GM18499 (cell line): Measurements from ENCODE around the gene KLHL17.

Experiments used
- ATAC-seq: cut with Tn5 transposase; IDR thresholded peaks from one replicate; pipeline ENCODE4 v1.9.1; 2021; ENCODE audit warnings: moderate number of reproducible peaks; ENCODE audit not compliant: insufficient read depth, unreplicated experiment

KLHL17 gene

GRCh38 chr1:947958-948357 lies 12.4 kb upstream of the KLHL17 start:
- no peak for ATAC-seq

GRCh38 chr1:950268-950667 lies 10.1 kb upstream of the KLHL17 start:
- ATAC-seq, result no peak

- ATAC-seq, result no peak
These were observed 9.5 kb upstream of the KLHL17 start for GRCh38 chr1:950881-951280.

GRCh38 chr1:951364-951763 lies 9.0 kb upstream of the KLHL17 start:
- no peak for ATAC-seq

GRCh38 chr1:952201-952600 lies 8.2 kb upstream of the KLHL17 start:
- no peak for ATAC-seq

GRCh38 chr1:952603-953002 lies 7.8 kb upstream of the KLHL17 start:
- no peak for ATAC-seq

GRCh38 chr1:953524-954320 lies 6.7 kb upstream of the KLHL17 start:
- no peak for ATAC-seq

GRCh38 chr1:954927-955326 lies 5.5 kb upstream of the KLHL17 start:
- no peak for ATAC-seq

- ATAC-seq, result no peak
These were observed 4.9 kb upstream of the KLHL17 start for GRCh38 chr1:955474-955873.

GRCh38 chr1:956636-957035 lies 3.7 kb upstream of the KLHL17 start:
- ATAC-seq, result no peak

- no peak for ATAC-seq
These were observed 1.3 kb upstream of the KLHL17 start, which contains the start of gene NOC2L for GRCh38 chr1:958823-959730. Gene NOC2L, minus strand, starts transcription at chr1:959256. Its CDS starts 16 bp downstream, at chr1:959240.

- ATAC-seq, result no peak
These were observed 537 bp upstream of the KLHL17 start for GRCh38 chr1:959731-960362.

- no peak for ATAC-seq
These were observed 817 bp downstream of the KLHL17 start for GRCh38 chr1:961132-961669.

GRCh38 chr1:962381-963300 lies 2.3 kb downstream of the KLHL17 start:
- no peak for ATAC-seq

GRCh38 chr1:963301-963651 lies 2.9 kb downstream of the KLHL17 start:
- no peak for ATAC-seq

GRCh38 chr1:963746-964525 lies 3.6 kb downstream of the KLHL17 start:
- ATAC-seq, result no peak

- no peak for ATAC-seq
These were observed 4.5 kb downstream of the KLHL17 start for GRCh38 chr1:964691-965525.

- ATAC-seq, result no peak
These were observed 5.2 kb downstream of the KLHL17 start for GRCh38 chr1:965526-966134.
